Ishikawa (cell line): ENCODE results near the gene CDH13.

Source experiments
- CEBPB ChIP-seq: IDR thresholded peaks from 2 replicates; pipeline ENCODE4 v1.6.1; 2012
- EGR1 ChIP-seq: IDR thresholded peaks from 2 replicates; pipeline ENCODE4 v1.6.1; 2012
- FOXM1 ChIP-seq: IDR thresholded peaks from 2 replicates; pipeline ENCODE4 v1.6.1; 2012; ENCODE audit warnings: low read depth, borderline replicate concordance
- RAD21 ChIP-seq: IDR thresholded peaks from 2 replicates; pipeline ENCODE4 v1.6.1; 2012; ENCODE audit warnings: low read depth
- TCF12 ChIP-seq: IDR thresholded peaks from 2 replicates; pipeline ENCODE4 v1.6.1; 2012; ENCODE audit warnings: low read depth
- ZBTB7A ChIP-seq: IDR thresholded peaks from 2 replicates; pipeline ENCODE4 v1.6.1; 2012; ENCODE audit warnings: low read depth

GRCh38 chr16:83374979-83375378 lies 748.2 kb downstream of the CDH13 start:
- TF ChIP-seq ZBTB7A: no peak
- TF ChIP-seq TCF12: no peak
- no peak for TF ChIP-seq EGR1
- no peak for TF ChIP-seq FOXM1
- no peak for TF ChIP-seq CEBPB
- TF ChIP-seq RAD21: no peak
